HG03095 (cell line): ENCODE data around the gene ZNF628.

ENCODE experiments used
- ATAC-seq: cut with Tn5 transposase; IDR thresholded peaks from one replicate; pipeline ENCODE4 v1.9.1; 2021; ENCODE audit warnings: moderate library complexity; ENCODE audit not compliant: unreplicated experiment

ZNF628 gene

DNA sequence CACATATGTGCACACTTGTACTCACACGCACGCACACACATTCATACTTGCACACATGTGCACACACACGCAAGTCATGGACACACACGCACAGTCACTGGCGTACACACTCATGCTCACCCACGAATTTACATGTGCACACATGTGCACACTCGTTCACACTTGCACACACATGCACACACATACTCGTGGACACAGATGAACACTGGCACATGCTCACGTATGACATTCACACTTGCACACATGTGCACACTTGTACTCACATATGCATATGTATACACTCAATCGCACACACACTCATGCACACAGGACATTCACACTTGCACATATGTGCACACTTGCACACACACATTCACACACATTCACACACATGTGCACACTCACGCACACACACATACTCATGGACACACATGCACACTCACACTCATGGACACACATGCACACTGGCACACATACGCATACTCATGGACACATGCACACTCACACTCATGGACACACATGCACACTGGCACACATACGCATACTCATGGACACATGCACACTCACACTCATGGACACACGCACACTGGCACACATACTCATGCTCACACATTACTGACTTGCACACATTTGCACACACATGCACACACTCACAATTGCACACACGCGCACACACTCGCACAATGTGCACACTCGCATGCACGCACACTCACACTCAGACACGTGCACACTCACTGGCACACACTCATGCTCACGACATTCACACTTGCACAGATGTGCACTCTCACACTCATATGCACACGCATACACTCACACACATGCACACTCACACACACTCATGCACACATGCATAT lies 51.0 kb downstream of the ZNF628 start:
- no peak for ATAC-seq

DNA sequence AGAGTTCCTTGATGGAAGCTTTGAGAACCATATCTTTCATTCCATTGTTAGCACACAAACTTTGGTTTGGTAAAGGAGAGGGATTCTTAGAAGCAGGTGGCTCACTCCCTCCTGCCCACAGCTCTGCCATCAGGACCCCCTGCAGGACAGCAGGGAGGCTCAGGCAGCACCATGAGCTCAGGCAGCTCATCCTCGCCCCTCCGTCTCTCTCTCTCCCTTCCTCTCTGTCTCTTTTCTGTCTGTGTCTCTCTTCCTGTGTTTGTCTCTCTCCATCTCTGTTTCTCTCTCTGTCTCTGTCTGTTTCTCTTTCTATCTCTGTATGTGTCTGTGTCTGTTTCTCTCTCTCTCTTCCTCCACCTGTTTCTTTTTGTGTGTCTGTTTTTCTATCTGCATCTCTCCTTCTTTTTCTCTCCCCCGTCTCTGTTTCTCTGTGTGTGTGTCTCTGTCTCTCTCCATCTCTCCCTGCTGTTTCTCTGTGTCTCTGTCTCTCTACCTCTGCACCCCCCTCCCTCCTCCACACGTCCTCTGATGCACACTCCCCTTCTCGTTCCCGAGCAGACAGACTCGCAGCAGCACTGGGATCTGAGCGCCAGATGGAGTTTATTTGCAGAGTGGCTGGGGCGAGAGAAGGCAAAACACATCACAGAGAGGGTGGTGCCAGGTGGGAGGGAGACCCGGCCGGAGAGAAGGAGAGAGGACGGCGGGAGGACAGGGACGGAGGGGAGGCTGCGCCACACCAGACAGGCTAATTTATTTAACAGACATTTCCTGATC lies 51.8 kb downstream of the ZNF628 start:
- ATAC-seq = no peak

DNA sequence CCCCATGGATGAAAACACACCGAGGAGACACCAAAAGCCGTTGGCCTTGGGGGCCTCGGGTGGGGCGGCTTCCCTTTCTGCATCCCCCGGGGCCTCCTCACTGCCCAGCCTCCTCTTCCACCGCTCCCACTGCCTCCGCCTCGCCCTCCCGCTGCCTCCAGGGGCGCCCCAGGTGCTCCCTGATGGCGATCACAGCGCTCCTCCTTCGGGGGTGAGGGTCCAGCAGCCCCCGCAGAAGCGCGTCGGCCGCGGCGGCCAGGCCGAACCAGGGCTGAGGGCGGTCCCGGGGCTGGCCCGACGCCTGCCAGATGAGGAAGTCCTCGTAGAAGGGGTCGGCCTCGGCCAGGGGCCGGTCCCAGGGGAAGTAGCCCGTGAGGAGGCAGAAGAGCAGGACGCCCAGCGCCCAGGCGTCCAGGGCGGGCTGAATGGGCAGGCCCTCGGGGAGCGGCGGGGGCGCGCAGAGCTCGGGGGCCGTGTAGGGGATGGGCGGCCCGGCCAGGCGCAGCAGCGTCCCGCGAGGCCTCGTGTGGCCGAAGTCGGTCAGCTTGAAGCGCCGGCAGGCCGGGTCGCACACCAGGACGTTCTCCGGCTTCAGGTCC lies 53.3 kb downstream of the ZNF628 start:
- no peak for ATAC-seq

DNA sequence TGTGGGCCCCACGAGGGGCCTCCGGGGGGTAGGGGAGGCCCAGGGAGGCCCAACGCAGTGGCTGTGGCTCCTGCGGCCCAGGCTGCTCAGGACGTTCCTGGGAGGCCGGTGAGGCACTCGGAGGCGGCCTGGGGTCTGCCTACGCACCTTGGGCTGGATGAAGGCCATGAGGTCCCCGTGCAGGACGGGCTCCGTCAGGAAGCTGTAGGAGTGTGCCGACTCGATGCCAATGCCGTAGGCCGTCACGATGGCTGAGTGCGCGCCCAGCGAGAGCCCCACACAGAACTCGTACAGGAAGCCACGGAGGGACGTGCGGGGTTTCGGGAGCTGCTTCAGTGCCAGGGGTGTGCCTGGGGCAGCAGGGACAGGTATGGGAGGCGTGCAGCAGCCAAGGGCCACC lies 54.6 kb downstream of the ZNF628 start:
- no peak for ATAC-seq
